ENCODE results near the gene VPS8.
"Not testable (repeated sequence)": the region's sequence is repeated elsewhere in the genome, so short reads cannot be mapped to it uniquely, and the experiment has no call there.

VPS8 gene

DNA sequence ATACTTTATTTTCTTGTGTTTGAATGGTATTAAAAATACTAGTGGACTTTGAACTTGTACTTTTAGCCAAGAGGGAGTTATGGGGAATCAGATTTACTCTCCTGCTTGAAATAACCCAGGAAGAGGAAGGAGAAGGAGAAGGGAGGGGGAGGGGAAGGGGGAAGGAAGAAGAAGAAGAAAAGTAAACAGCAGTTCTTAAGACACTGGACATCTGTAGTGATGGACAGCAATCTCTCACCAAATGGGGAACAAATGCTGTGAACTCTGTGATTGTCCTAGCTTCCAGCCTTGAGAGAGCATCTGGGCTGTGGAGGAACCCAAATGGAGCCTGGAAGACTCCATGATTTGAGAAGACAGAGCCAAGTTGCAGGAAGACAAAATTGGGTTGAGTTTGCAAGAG is 52.0 kb downstream of the VPS8 start:
- no peak for DNase-seq (ENCODE audit: low spot score)

DNA sequence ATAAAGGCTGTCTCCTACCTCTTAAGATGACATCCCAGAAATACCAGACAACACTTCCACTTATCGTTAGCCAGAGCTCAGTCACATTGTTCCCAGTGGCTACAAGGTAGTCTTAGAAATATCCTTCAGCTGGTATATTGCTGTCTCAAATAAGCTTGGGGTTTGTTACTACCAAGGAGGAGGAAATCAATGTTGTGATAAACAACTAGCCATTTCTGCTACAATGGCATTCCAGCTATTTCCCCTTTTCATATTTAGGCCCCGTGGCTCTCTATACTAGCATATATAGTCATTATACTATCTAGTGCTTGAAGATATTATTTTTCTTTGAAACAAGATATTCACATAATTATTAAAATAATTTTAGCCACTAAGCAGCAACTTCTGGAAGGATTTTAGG is 56.5 kb downstream of the VPS8 start:
- DNase-seq (ENCODE audit: low spot score) = no peak

DNA sequence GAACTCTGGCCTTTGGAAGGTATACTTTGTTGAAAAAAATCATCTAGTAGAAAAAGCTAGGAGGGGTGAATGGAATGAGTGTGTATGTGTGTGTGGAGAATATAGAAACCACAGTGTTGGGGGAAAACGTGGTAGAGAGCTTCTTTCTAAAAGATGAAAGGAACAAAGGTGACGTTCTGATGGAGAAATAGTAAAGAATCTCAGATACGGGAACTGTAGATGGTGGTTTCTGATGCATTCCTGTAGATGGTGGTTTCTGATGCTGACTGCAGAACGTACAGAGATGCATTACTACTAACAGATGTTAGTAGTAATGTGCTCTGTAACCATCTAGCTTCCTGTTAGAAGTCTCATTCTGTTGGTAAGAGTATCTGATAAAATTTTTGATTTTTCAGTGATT is 60.2 kb downstream of the VPS8 start:
- no peak for DNase-seq (ENCODE audit: low spot score)

DNA sequence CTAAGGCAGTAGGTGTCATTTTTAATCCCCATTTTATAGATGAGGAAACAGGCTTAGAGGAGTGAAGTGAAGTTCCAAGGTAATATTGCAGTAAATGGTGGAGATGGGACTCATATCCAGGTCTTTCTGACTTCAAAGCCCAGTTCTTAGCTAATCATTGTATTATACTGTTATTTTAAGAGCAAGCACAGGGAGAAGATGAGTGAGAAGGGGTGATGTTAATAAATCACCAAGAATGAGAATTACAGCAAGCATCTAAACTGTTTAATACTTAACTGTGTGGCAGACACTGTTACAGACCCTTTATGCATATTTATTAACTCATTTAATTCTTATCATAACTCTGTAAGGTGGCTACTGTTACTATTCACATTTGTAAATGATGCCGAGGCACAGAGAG is 61.2 kb downstream of the VPS8 start:
- DNase-seq (ENCODE audit: low spot score) = no peak

DNA sequence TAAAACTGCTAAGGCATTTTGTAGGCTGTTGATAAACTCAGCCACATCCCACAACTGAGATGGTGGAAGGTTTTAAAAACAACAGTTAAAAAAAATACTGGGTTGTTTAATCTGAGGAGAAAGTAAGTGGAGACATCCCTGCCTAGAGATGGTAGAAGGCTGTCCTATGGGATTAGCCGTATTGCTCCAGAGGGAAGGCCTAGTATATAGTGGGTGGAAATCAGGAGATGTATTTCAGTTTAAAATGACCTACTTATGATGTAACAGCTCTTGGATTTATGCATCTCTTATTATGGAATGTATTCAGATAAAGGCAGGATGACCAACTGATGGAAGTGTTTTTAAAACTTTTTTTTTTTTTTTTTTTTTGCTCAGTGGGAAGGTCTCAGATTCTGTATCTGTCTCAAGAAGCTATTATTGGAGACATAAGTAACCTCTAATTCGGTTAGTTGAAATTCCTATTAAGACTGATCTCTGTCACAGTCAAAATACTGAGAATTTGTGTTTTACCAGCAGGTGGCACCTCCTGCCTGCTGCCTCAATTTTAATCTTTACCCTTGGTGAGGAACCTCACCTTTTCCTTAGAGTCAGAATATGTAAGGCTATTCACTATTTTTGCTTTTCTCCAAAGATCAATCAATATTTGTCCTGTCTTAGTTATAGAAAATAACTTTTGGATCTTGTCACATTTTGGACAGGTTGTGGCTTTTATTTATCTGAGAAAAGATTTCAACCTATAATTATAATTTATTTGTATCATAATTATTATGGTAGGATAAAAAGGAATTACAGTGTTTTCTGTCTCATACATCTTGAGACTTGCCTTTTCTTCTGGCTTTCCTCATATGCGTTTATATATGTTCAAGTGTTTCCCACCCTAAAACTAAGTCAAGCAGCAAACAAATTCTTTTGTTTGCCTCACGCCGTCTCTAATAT is 63.0 kb downstream of the VPS8 start:
- DNase-seq (ENCODE audit: low spot score) = peak; percentile 53

DNA sequence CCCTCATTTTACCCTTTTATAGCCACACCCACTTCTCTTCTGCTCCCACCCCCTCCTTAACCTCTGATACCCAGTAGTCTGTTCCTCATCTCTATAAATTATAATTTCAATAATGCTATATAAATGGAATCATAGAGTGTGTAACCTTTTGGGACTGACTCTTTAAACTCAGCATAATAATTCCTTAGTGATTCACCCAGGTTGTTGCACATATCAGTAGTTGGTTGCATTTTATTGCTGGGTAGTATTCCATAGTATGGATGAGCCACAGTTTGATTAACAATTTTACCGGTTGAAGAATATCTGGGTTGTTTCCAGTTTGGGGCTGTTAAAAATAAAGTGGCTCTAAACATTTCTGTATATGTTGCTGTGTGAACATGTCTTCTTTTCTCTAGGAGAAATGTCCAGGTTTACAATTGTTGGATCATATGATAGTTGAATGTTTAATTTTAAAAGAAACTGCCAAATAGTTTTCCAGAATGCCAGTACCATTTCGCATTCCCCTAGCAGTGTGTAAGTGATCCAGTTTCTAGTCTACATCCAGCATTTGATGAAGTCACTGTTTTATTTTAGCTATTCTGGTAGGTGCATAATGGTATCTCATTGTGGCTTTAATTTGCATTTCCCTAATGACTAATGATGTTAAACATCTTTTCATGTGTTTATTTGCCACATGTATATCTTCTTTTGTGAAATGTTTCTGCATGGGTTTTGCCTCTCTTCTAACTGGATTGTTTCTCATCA is 68.5 kb downstream of the VPS8 start:
- DNase-seq (ENCODE audit: low spot score) = no peak

DNA sequence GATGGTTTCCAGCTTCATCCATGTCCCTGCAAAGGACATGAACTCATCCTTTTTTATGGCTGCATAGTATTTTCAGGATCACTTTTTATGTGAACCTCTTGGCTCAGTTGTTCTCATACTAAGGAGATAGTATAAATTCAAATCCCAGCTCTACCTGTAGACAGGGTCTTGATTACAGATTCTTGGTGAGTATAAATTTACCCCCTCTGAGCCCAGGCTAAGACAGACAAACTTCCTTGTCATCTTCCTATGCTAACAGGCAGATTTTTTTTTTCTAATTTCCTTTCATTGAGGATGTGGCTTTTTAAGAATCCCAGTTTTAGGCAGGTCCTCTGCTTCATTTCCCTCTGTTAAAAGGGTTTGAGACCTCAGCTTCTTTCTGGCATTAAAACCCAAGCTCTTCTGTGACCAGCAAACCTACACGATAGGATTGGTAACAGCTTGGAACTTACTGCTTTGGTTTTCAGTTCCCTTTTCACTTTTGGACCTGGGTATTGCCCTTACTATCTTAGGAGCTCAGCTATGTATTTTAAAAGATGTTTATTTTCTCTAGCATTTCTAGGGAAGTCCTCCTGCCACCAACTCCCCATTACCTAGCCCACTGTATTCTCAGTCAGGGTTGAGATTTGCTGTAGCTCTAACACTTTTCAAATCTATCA is 72.5 kb downstream of the VPS8 start:
- no peak for DNase-seq (ENCODE audit: low spot score)

DNA sequence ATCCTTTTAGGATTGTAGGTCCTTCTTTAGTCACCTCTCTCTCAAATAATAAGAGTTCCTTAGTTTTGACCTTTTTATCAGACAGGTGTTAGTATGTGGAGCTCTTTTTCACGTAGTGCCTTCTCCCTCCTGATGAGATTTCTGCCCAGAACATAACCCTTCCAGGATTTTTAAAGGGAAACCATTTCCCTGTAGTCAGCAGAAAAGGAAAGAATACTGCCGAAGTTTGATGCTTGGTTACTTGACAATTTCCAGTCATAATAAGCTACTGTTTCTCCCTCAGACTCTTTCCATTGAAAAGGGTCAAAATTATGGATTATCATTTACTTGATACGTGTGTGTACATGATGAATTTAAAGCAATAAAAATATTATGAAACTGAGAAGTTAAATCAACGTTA is 73.1 kb downstream of the VPS8 start:
- DNase-seq (ENCODE audit: low spot score) = no peak

DNA sequence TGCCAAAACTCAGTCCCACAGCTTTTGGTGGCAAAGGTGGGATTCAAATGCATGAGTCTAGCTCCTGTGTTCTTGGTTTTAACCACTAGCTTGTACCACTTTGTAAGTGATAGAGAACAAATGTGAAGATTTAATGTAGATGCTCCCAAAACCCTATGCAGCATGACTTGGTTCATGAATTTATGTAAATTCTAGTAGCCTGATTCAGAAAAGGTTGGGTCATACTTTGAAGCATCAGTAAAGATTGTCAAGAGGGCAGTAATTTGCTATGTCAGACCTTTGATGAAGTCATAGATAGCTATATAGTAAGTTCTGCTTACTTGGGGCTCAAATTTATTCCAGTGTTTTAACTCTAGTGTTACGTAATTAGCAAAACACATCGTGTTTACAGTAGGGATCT is 75.6 kb downstream of the VPS8 start:
- no peak for DNase-seq (ENCODE audit: low spot score)

DNA sequence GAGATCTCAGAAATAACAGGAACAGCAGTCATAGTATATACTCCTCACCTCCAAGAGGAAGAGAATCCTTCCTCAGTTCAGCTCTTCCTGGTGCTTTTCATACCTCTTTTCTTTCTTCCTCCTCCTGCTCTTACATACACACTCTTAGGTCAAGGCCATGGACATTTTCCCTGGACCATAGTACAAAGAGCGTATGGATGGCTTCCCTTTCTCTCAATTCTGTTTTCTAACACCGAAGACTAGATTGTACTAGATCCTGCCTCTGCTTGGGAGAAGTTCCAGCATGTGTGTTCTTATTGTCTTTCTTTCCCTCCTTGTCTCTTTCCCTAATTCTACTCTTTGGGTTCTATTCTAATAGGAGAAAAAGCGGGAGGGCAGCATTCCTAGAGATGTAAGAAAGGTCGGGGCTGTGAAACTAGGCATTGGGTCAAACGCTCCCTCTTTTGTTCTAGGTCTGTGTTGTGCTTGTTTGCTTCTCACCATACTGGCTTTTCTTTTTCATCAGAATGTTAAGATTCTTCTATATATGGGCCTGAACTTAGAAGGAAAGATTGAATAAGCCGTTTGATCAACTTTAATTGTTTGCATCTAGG is 77.4 kb downstream of the VPS8 start:
- DNase-seq (ENCODE audit: low spot score) = peak; percentile 12

DNA sequence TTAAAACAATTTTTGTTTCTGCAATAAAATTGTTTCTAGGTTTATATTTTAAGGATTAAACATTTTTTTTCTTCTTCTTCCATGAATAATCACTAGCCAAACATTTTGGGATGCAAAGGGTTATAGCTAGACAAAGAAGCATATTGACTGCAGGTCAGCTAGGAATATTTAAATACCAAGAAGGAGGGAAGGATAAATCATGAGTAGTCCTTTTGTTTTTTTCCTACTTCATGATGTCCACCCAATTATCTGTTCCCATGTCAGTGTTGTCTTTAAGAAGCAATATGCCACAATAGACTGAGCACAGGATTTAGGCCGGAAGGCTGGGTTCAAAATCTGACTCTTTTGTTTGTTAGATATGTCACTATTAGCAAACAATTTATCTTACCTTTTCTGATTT is 82.1 kb downstream of the VPS8 start:
- no peak for DNase-seq (ENCODE audit: low spot score)

DNA sequence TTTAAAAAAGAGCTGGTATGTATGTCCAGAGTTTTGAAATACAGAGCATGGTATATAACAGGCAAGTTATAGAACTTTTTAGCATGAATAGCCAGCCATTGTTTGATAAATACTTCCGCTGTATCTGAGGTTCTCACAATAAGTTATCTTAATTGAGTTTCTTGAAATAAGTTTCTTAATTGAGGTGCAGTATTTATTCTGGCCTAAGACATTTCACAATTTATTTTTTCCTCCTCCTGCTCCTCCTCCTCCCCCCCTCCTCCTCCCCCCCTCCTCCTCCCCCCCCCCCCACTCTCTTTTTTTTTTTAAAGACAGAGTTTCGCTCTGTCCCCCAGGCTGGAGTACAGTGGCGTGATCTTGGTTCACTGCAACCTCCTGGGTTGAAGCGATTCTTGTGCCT is 83.4 kb downstream of the VPS8 start:
- no peak for DNase-seq (ENCODE audit: low spot score)

DNA sequence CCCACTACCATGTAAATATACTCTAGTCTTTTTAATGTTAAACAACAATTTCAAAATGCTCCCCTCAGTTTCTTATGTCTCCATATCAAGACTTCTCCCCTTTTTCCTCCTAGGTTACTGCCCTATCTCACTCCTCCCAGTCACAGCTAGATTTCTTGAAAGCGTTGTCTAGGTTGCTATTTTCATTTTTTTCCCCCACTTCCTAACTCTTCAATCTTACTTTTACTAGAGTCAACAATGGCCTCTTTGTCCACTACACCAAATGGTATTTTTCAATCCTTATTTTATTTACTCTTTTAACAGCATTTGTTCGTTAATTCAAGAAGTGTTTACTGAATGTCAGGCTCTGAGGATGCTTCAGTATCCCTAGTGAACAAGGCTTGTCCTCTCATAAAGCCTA is 84.4 kb downstream of the VPS8 start:
- no peak for DNase-seq (ENCODE audit: low spot score)

DNA sequence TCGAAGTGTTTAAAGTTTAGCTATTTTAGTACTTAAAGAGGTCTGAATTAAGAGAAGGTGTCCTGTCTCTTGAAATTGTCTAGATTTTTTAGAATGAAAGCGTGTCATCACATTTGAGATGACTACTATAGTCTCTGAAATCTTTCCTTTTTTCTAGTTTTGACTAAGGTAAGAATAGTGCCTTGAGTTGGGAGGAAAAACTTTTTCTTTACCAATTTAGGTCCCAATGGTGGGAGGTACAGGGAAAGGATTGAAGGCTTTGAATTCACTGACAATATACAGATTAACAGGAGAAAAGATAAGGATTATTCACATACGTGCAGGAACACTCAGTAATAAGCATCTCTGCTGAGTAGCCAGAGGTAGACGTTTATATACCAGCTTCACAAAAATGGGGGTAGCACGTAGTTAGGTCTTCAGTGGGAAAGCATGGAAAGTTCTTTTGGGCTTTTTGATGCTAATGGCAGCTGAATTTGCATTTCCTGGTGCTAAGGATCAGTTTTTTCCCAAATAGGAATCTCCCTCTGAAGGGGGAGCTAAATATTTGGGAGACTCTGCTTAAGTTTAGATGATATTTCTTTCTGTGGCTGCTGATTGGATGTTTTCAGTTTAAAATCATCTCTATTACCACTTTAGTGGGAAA is 88.1 kb downstream of the VPS8 start:
- DNase-seq (ENCODE audit: low spot score) = peak; percentile 15

DNA sequence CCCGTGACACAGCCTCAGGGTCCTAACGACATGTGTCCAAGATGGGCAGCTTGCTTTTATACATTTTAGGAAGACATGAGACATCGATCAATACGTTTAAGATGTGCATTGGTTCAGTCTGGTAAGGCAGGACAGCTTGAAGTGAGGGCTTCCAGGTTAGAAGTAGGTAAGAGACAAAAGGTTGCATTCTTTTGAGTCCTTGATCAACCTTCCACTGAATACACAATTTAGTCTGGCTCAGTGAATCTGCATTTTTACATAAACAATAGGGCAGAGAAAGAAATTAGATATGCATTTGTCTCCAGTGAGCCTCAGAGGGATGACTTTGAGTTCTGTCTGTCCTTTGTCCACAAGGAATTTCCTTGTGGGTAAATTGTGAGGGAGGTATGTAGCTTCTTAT is 95.1 kb downstream of the VPS8 start:
- DNase-seq (ENCODE audit: low spot score) = not testable (repeated sequence)

DNA sequence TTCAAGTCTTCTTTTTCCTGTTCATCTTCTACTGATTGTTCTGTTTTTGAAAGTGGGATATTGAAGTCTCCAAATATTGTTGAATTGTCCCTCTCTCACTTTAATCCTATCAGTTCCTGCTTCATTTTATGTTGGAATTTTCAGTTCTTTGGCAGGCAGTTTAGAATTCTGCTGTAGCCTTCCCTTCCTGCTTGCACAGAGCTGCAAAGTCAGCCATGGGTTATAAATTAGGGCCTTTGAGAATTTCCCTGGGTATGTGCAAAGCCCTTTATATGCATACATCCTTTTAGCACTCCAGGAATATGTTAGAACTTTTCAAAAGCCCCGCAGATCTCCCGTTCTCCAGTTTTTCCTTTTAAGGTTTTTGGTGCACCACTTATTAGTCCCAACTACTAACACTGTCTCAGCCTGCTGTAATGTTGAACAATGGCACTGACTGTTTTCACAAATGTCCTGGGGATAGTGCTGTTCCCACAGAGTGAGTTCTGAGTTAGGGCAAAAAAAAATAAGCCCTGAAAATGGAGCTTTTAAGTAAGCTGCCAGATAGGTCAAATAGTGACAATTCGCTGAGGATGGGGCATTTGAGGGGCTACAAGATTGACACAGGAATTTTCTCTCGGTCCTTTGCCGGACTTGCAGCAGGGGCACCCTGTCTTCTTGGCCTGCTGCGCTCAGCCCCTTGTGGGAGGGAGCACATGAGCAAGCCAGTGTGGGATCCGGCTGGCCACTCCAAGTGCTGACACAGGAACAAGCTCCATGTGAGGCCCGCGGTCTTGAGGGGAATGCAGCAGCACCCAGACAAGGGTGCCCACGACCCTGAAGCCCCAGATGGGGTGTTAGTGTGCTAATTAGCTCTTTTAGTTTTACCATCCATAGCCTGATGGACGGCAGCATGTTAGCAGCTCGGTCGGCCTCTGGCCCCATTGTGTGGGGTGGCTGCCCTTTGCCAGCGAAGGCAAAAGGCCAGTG is 96.0 kb downstream of the VPS8 start:
- DNase-seq (ENCODE audit: low spot score) = no peak

DNA sequence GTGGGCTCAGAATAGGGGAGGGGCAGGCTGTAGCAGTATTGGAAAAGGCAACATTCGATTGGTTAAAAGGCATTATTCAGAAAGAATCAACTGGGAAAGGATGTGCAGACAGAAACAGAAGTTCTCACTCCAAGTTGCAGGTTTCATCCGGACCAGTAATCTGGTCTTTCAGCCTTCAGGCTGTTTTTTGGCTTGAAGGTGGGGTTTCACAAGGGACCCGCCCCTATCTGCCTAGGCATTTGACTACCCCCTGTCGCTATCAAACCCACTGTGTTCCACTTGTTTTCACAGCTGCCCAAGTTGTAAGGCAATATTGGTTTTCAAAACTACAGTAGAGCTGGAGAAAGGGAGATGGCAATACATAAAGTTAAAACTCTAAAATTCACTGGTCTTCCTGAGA is 96.9 kb downstream of the VPS8 start:
- DNase-seq (ENCODE audit: low spot score) = no peak

DNA sequence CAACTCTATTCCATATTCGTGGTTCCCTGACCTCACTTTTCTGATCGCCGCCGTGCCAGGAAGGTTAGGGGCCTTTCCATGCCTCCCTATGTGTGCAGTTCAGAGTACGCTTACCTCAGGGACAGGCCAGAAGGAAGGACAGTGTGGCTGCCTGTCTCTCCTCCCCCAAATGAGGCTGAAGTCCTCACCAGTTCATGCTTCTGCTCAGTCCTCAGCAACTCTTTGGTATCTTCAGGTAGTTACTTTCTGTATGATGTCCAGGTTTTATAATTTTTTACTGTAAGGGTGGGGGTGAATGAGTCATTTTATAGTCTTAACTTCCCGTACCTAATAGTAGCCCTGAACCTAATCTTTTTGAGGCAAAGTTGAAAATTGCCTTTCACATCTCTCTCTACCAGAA is 98.7 kb downstream of the VPS8 start:
- no peak for DNase-seq (ENCODE audit: low spot score)

DNA sequence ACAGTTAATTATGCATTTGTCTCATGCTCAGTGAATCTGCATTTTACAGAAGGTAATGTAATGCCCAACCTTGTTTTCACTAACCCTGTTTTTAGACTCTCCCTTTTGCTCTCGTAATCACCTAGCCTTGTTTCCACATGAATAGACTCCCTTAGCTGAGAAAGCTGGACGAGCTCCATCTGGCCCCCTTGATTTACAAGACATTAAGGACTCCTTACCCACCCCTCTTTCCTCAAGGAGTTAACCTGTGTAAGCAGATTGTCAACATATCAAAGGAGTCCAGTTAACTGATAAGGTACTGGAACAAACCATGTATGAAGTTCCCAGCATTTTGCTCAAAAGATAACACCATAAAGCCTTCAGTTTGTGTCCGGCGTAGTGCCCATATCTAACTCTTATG is 99.6 kb downstream of the VPS8 start:
- DNase-seq (ENCODE audit: low spot score) = no peak

DNA sequence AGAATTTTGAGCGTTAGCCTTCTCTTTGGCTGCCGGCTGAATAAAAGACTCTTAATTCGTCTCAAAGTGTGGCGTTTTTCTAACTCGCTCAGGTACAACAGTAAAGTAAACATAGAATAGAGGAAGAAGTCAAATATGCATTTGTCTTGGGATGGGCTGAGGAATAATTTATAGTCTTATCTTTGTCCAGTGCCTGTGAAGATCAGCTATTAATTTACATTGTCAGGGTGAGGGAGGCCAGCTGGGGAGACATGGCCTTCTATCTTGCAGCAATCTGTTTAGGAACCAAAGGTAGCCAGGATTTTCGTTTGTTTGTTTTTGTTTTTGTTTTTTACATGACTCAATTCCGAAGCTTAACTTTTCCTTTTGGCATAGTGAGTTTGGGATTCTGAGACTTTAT is 100.2 kb downstream of the VPS8 start:
- DNase-seq (ENCODE audit: low spot score) = no peak

DNA sequence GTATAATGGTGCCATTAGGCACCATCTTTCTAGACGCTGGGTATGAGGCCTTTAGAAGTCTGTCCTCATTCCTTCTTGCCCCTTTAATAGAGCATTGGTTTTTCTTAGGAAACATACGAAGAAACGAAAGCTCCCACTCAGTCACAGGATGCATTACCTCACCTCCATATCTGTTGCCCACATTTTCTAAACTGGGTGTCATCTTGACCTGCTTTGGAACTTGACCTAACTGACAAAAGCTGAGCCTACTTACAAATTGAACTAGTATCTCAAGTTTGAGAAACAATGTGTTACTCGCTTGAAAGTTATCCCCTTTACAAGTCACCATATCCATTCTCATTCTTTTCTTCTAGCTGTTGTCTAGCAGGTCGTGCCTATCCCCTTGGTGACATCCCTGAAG is 102.7 kb downstream of the VPS8 start:
- DNase-seq (ENCODE audit: low spot score) = no peak

Data from iPS-NIHi11 (cell line).